ENCODE results near the gene ANO10. TPM values are rescaled to one million over a fixed set of nuclear protein-coding genes. Genes with fewer than 3 reads are reported as not detected.

The ANO10 gene
- total and polyA plus RNA-seq, 2 of the 8 experiments (the other 6 are each of a cell fraction or from before 2014, with no cell fraction given), result 38.0 to 53.2 TPM

- no peak overlapping the region for H3K23ac ChIP-seq (ENCODE audit: insufficient read length)
- H2BK5ac ChIP-seq (ENCODE audit: low read depth, low read length), result no peak overlapping the region
- ChIA-PET CTCF (ENCODE audit: partially characterized antibody) (no interaction called here), POLR2A (ENCODE audit: partially characterized antibody) (no interaction called here)
- no peak overlapping the region for H3K14ac ChIP-seq (ENCODE audit: insufficient read length)
- H3K4ac ChIP-seq (replicated peaks; ENCODE audit: insufficient read length, low read depth, low read length), result no peak overlapping the region
- H4K91ac ChIP-seq (replicated peaks; ENCODE audit: insufficient read length, low read length), result no peak overlapping the region
- H3K4me1 ChIP-seq (replicated peaks in 1 of 4; ENCODE audit: control insufficient read depth in 3 of 4, insufficient read depth in 4 of 4, low read length in 3 of 4), result no peaks in the 10 kb centered on the region
- no peak overlapping the region for H2AK5ac ChIP-seq (ENCODE audit: low read depth, low read length)
- DNase-seq (ENCODE audit: low read depth in 1 of 2, low spot score in 2 of 2), result no peak
- no peak overlapping the region for H4K8ac ChIP-seq (ENCODE audit: extremely low read depth, insufficient read depth, low read length)
- H3K56ac ChIP-seq (replicated peaks; ENCODE audit: insufficient read length, low read depth, low read length), result no peak overlapping the region
- H3K36me3 ChIP-seq (ENCODE audit: control insufficient read depth in 2 of 4, insufficient read depth in 4 of 4, low read length in 3 of 4), result no peaks in the 10 kb centered on the region; a peak in 1 of 8 replicates
- no peak overlapping the region for H2BK120ac ChIP-seq (replicated peaks; ENCODE audit: low read depth, low read length)
- no peak for FAIRE-seq
- H3K79me1 ChIP-seq (ENCODE audit: low read depth, low read length), result no peaks in the 10 kb centered on the region
- no peak overlapping the region for H2AFZ ChIP-seq (ENCODE audit: low read length)
- H3K9ac ChIP-seq (replicated peaks in 1 of 4; ENCODE audit: extremely low read depth in 1 of 4, low read depth in 3 of 4, low read length in 3 of 4), result no peak overlapping the region
- H3K9me3 ChIP-seq (ENCODE audit: insufficient read depth in 2 of 2, low read depth in 1 of 2, low read length in 1 of 2), result 0 out of 4 replicates have a peak, but pooled peaks cover 0 to 3% of the 10 kb centered on the region in 2 experiments
- no peaks in the 10 kb centered on the region for H3K23me2 ChIP-seq (ENCODE audit: low read depth, low read length)
- H3K18ac ChIP-seq (ENCODE audit: extremely low read depth, low read length), result no peak overlapping the region
- H2BK15ac ChIP-seq (ENCODE audit: low read length), result no peak overlapping the region
- no peak overlapping the region for H4K5ac ChIP-seq (ENCODE audit: insufficient read length, low read depth, low read length)
- H3K27ac ChIP-seq (ENCODE audit: low read depth, low read length), result no peak overlapping the region
- H3K4me3 ChIP-seq (ENCODE audit: extremely low read depth in 1 of 4, insufficient read depth in 2 of 4, low read depth in 3 of 4, low read length in 4 of 4), result no peak overlapping the region
- no peaks in the 10 kb centered on the region for H3K79me2 ChIP-seq (ENCODE audit: control insufficient read depth in 1 of 2, insufficient read depth in 2 of 2, low read length in 2 of 2)
- H2BK12ac ChIP-seq (ENCODE audit: low read depth, low read length), result no peak overlapping the region
- no peak overlapping the region for H2BK20ac ChIP-seq (ENCODE audit: low read length)
- H3K27me3 ChIP-seq (replicated peaks in 1 of 4; ENCODE audit: control insufficient read depth in 3 of 4, extremely low read depth in 1 of 4, insufficient read depth in 3 of 4, low read length in 3 of 4), result no peaks in the 10 kb centered on the region
- WGBS, 2 experiments (ENCODE audit: extremely low coverage in 1 of 2, insufficient coverage in 1 of 2, insufficient read length in 1 of 2, insufficient replicate concordance in 2 of 2, low coverage in 1 of 2, low lambda C conversion rate in 2 of 2, missing lambda C conversion rate in 1 of 2), result 95% methylated on average over 2 of the region's 2 CpGs; no CpG with 5 or more reads in 1 of the 2 experiments
- H4K20me1 ChIP-seq (replicated peaks in 1 of 2; ENCODE audit: control insufficient read depth in 1 of 2, insufficient read depth in 2 of 2, low read length in 2 of 2), result no peaks in the 10 kb centered on the region
- H3K4me2 ChIP-seq (ENCODE audit: insufficient read depth in 1 of 2, low read depth in 2 of 2, low read length in 2 of 2), result no peak overlapping the region
- no peak for TF ChIP-seq USF2 (IDR thresholded peaks at IDR 0.05; ENCODE audit: low read length)
- TF ChIP-seq POLR2AphosphoS5 (IDR thresholded peaks at IDR 0.05; ENCODE audit: low read depth, low read length), result no peak
- no peak for TF ChIP-seq KDM5A (IDR thresholded peaks at IDR 0.05; ENCODE audit: low read length)
- TF ChIP-seq RAD21 (IDR thresholded peaks at IDR 0.05 in 1 of 2, conservative IDR thresholded peaks at IDR 0.05 in 1 of 2; ENCODE audit: low read depth in 2 of 2, low read length in 2 of 2), result no peak
- no peak for TF ChIP-seq SP4 (IDR thresholded peaks at IDR 0.05; ENCODE audit: low read length)
- TF ChIP-seq SAP30 (IDR thresholded peaks at IDR 0.05; ENCODE audit: insufficient read depth, insufficient replicate concordance, low read length), result no peak
- no peak for TF ChIP-seq NANOG (IDR thresholded peaks at IDR 0.05; ENCODE audit: insufficient read depth, low read depth, low read length, poor library complexity, severe bottlenecking)
- TF ChIP-seq MAX (IDR thresholded peaks at IDR 0.05), result no peak
- no peak for TF ChIP-seq HDAC2 (IDR thresholded peaks at IDR 0.05; ENCODE audit: borderline replicate concordance in 1 of 2, low read depth in 2 of 2, low read length in 2 of 2)
- TF ChIP-seq GTF2F1 (IDR thresholded peaks at IDR 0.05; ENCODE audit: borderline replicate concordance, low read depth, low read length), result no peak
- no peak for TF ChIP-seq TCF12 (IDR thresholded peaks at IDR 0.05; ENCODE audit: low read depth, low read length)
- TF ChIP-seq SIX5 (IDR thresholded peaks at IDR 0.05; ENCODE audit: low read depth, low read length), result no peak
- no peak for TF ChIP-seq RFX5 (IDR thresholded peaks at IDR 0.05; ENCODE audit: borderline replicate concordance, low read depth, low read length)
Observed at GRCh38 chr3:43525386-43525785, 96.4 kb downstream of the ANO10 start.

Data from H1 (cell line).